Inflammatory macrophage treated with lipopolysaccharide for 1 hour (primary cell): Measurements from ENCODE around the gene HMOX2.

ENCODE experiments used
- DNase-seq, 2 donors: peaks; one replicate each; pipeline ENCODE4 v3.0.0-alpha.2; 2020 to 2022

HMOX2 gene

GRCh38 chr16:4465977-4466779 is 10.0 kb upstream of the HMOX2 start:
- DNase-seq, result no peak

- DNase-seq, result no peak
These were observed 8.3 kb upstream of the HMOX2 start for GRCh38 chr16:4467916-4468315.

- DNase-seq, result no peak
These were observed 7.2 kb upstream of the HMOX2 start for GRCh38 chr16:4468972-4469371.

GRCh38 chr16:4471869-4472268 is 4.3 kb upstream of the HMOX2 start:
- no peak for DNase-seq

- no peak for DNase-seq
These were observed 3.3 kb upstream of the HMOX2 start for GRCh38 chr16:4472880-4473279.

- DNase-seq, result peak; percentile 74 to 85
These were observed 1.8 kb upstream of the HMOX2 start, which contains the start of gene NMRAL1 for GRCh38 chr16:4474192-4474961. TSS of gene NMRAL1 (minus strand) at chr16:4474625. CDS start at chr16:4474132, 493 bp downstream.

- DNase-seq, result peak; percentile 68 to 77
These were observed 1.8 kb downstream of the HMOX2 start for GRCh38 chr16:4477966-4478365.

GRCh38 chr16:4481526-4481925 is 5.3 kb downstream of the HMOX2 start:
- no peak for DNase-seq

- no peak for DNase-seq
These were observed 5.8 kb downstream of the HMOX2 start for GRCh38 chr16:4481963-4482362.

- no peak for DNase-seq
These were observed 10.1 kb downstream of the HMOX2 start for GRCh38 chr16:4486126-4486893.

GRCh38 chr16:4487955-4488498 is 11.8 kb downstream of the HMOX2 start:
- DNase-seq, result no peak

GRCh38 chr16:4488499-4488967 is 12.3 kb downstream of the HMOX2 start:
- no peak for DNase-seq

GRCh38 chr16:4489030-4489429 is 12.8 kb downstream of the HMOX2 start:
- no peak for DNase-seq

- DNase-seq, result no peak
These were observed 15.7 kb downstream of the HMOX2 start for GRCh38 chr16:4491898-4492297.

GRCh38 chr16:4494746-4495490 is 18.7 kb downstream of the HMOX2 start:
- no peak for DNase-seq

- DNase-seq, result no peak
These were observed 19.6 kb downstream of the HMOX2 start for GRCh38 chr16:4495766-4496165.

GRCh38 chr16:4496305-4496704 is 20.1 kb downstream of the HMOX2 start:
- DNase-seq, result no peak

GRCh38 chr16:4498546-4499195 is 22.5 kb downstream of the HMOX2 start:
- no peak for DNase-seq

- no peak for DNase-seq
These were observed 23.0 kb downstream of the HMOX2 start for GRCh38 chr16:4499196-4499555.

GRCh38 chr16:4500272-4500671 is 24.1 kb downstream of the HMOX2 start:
- peak in 1 of 2 donors; percentile 25 for DNase-seq

- no peak for DNase-seq
These were observed 24.9 kb downstream of the HMOX2 start for GRCh38 chr16:4501071-4501478.
